Lower lobe of right lung (tissue), 2 donors: ENCODE data around the gene INF2. TPM values are rescaled to one million over a fixed set of nuclear protein-coding genes. Genes with fewer than 3 reads are reported as not detected.

Experiments used
- ATAC-seq, 2 donors: fragments of 200-7000 bp; cut with Tn5 transposase; one replicate each; pipeline ENCODE4 v1.9.1; 2020 to 2022; ENCODE audit warnings: mild to moderate bottlenecking in 2 of 2, moderate library complexity in 2 of 2
- DNase-seq: peaks from one replicate; pipeline ENCODE4 v3.0.0-alpha.2; 2020
- H3K27ac ChIP-seq: fragments of 200-600 bp; one replicate; pipeline ENCODE4 v1.8.0; 2022
- H3K27me3 ChIP-seq: fragments of 200-600 bp; one replicate; pipeline ENCODE4 v1.8.0; 2022; ENCODE audit warnings: low read depth
- H3K36me3 ChIP-seq: fragments of 200-600 bp; one replicate; pipeline ENCODE4 v1.8.0; 2022; ENCODE audit warnings: mild to moderate bottlenecking
- H3K4me1 ChIP-seq: fragments of 200-600 bp; one replicate; pipeline ENCODE4 v1.8.0; 2022
- H3K4me3 ChIP-seq: fragments of 200-600 bp; one replicate; pipeline ENCODE4 v1.8.0; 2022; ENCODE audit warnings: mild to moderate bottlenecking
- H3K9me3 ChIP-seq: fragments of 200-600 bp; one replicate; pipeline ENCODE4 v1.8.0; 2022
- CTCF ChIP-seq: fragments of 200-600 bp; IDR thresholded peaks from one replicate; pipeline ENCODE4 v1.8.0; 2022; ENCODE audit warnings: antibody characterized with exemption, mild to moderate bottlenecking
- intact Hi-C: fragments of 100-400 bp; cut with DNase I; formaldehyde crosslinking; loops from one replicate; pipeline ENCODE4 v1.11.0; 2022
- total RNA-seq: library from RNA; stranded (reverse); fragmentation: NEBNext Ultra II Directional; extraction: Animal tissue kit (Norgen Biotek cat#: 25700); gene quantifications from one replicate; pipeline ENCODE4 v1.2.1, GENCODE V29; 2021
- donor health status: DM: no; HTN: yes; CAD: no; lungs with severe emphysema.

Gene INF2
- total RNA-seq, 1 donor from 2014 or later: 116 TPM

GRCh38 chr14:104700225-104700651 lies 10.8 kb downstream of the INF2 start:
- Histone ChIP-seq H3K36me3 (peaks cover 50% of the 10 kb centered on the region), H3K4me3 (no peak overlapping the region), H3K9me3 (no peaks in the 10 kb centered on the region), H3K4me1 (peaks cover 50% of the 10 kb centered on the region), H3K27ac (peak overlapping the region; percentile 38), H3K27me3 (no peaks in the 10 kb centered on the region)
- TF ChIP-seq CTCF: no peak
- ATAC-seq (no peak), DNase-seq (no peak)
- intact Hi-C loops: loop anchor here (10.0 kb wide), 1 partner anchor 45 kb away; no protein-coding TSS in a partner anchor

- no peaks in the 10 kb centered on the region for H3K9me3 ChIP-seq
- ATAC-seq: no peak
Observed at GRCh38 chr14:104700747-104701217, 11.4 kb downstream of the INF2 start.

GRCh38 chr14:104701383-104702076 lies 12.1 kb downstream of the INF2 start:
- no peak overlapping the region for H3K4me3 ChIP-seq
- peaks cover 37% of the 10 kb centered on the region for H3K4me1 ChIP-seq
- H3K27me3 ChIP-seq: no peaks in the 10 kb centered on the region
- H3K9me3 ChIP-seq: no peaks in the 10 kb centered on the region
- intact Hi-C loops: loop anchor here (10.0 kb wide), 1 partner anchor 47 kb away; no protein-coding TSS in a partner anchor
- no peak for ATAC-seq
- no peak overlapping the region for H3K27ac ChIP-seq
- no peak for TF ChIP-seq CTCF
- peaks cover 55% of the 10 kb centered on the region for H3K36me3 ChIP-seq
- DNase-seq: no peak

More at GRCh38 chr14:104700747-104701217, 11.4 kb downstream of the INF2 start:
- Histone ChIP-seq H3K27ac (no peak overlapping the region), H3K4me3 (no peak overlapping the region), H3K27me3 (no peaks in the 10 kb centered on the region), H3K36me3 (peaks cover 54% of the 10 kb centered on the region), H3K4me1 (peaks cover 44% of the 10 kb centered on the region)
- no peak for DNase-seq
- intact Hi-C loops: loop anchor here (10.0 kb wide), 1 partner anchor 46 kb away; no protein-coding TSS in a partner anchor
- TF ChIP-seq CTCF: no peak

- H3K36me3 ChIP-seq: peaks cover 59% of the 10 kb centered on the region
- DNase-seq (no peak), ATAC-seq (no peak)
- peaks cover 31% of the 10 kb centered on the region for H3K4me1 ChIP-seq
- no peaks in the 10 kb centered on the region for H3K9me3 ChIP-seq
- intact Hi-C loops: loop anchor here (10.0 kb wide), 1 partner anchor 47 kb away; no protein-coding TSS in a partner anchor
- no peak for TF ChIP-seq CTCF
- H3K27me3 ChIP-seq: no peaks in the 10 kb centered on the region
- no peak overlapping the region for H3K4me3 ChIP-seq
- H3K27ac ChIP-seq: no peak overlapping the region
Observed at GRCh38 chr14:104702106-104702505, 12.7 kb downstream of the INF2 start.

GRCh38 chr14:104702673-104703072 lies 13.3 kb downstream of the INF2 start:
- no peak for ATAC-seq

More at GRCh38 chr14:104702673-104703072, 13.3 kb downstream of the INF2 start:
- Histone ChIP-seq H3K27ac (no peak overlapping the region), H3K4me3 (no peak overlapping the region), H3K4me1 (peaks cover 25% of the 10 kb centered on the region), H3K36me3 (peaks cover 59% of the 10 kb centered on the region), H3K27me3 (no peaks in the 10 kb centered on the region), H3K9me3 (no peaks in the 10 kb centered on the region)
- no peak for DNase-seq
- TF ChIP-seq CTCF: no peak
- intact Hi-C loops: loop anchor here (10.0 kb wide), 1 partner anchor 48 kb away; no protein-coding TSS in a partner anchor
